Measurements from ENCODE around the gene UBXN4.

DNA sequence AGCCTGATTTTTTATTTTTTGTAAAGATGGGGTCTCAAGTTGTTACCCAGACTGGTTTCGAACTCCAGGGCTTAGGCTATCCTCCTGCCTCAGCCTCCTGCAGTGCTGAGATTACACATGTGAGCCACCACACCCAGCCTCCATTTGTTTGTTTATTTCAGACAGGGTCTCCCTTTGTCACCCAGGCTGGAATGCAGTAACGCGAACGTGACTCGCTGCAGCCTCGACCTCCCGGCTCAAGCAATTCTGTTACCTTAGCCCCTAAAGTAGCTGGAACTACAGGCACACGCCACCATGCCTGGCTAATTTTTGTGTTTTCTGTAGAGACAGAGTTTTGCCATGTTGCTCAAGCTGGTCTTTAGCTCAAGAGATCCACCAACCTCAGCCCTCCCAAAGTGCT, 27.2 kb downstream of the UBXN4 start:
- TF ChIP-seq POLR2AphosphoS5 (IDR thresholded peaks at IDR 0.05; ENCODE audit: low read depth, low read length), result no peak
- TF ChIP-seq, protein P1, sequence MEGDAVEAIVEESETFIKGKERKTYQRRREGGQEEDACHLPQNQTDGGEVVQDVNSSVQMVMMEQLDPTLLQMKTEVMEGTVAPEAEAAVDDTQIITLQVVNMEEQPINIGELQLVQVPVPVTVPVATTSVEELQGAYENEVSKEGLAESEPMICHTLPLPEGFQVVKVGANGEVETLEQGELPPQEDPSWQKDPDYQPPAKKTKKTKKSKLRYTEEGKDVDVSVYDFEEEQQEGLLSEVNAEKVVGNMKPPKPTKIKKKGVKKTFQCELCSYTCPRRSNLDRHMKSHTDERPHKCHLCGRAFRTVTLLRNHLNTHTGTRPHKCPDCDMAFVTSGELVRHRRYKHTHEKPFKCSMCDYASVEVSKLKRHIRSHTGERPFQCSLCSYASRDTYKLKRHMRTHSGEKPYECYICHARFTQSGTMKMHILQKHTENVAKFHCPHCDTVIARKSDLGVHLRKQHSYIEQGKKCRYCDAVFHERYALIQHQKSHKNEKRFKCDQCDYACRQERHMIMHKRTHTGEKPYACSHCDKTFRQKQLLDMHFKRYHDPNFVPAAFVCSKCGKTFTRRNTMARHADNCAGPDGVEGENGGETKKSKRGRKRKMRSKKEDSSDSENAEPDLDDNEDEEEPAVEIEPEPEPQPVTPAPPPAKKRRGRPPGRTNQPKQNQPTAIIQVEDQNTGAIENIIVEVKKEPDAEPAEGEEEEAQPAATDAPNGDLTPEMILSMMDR (IDR thresholded peaks at IDR 0.05), result no peak
- TF ChIP-seq, protein P2, sequence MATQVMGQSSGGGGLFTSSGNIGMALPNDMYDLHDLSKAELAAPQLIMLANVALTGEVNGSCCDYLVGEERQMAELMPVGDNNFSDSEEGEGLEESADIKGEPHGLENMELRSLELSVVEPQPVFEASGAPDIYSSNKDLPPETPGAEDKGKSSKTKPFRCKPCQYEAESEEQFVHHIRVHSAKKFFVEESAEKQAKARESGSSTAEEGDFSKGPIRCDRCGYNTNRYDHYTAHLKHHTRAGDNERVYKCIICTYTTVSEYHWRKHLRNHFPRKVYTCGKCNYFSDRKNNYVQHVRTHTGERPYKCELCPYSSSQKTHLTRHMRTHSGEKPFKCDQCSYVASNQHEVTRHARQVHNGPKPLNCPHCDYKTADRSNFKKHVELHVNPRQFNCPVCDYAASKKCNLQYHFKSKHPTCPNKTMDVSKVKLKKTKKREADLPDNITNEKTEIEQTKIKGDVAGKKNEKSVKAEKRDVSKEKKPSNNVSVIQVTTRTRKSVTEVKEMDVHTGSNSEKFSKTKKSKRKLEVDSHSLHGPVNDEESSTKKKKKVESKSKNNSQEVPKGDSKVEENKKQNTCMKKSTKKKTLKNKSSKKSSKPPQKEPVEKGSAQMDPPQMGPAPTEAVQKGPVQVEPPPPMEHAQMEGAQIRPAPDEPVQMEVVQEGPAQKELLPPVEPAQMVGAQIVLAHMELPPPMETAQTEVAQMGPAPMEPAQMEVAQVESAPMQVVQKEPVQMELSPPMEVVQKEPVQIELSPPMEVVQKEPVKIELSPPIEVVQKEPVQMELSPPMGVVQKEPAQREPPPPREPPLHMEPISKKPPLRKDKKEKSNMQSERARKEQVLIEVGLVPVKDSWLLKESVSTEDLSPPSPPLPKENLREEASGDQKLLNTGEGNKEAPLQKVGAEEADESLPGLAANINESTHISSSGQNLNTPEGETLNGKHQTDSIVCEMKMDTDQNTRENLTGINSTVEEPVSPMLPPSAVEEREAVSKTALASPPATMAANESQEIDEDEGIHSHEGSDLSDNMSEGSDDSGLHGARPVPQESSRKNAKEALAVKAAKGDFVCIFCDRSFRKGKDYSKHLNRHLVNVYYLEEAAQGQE (IDR thresholded peaks at IDR 0.05; ENCODE audit: insufficient read depth in 1 of 2, low read depth in 2 of 2, low read length in 1 of 2), result no peak
- TF ChIP-seq SIN3A (IDR thresholded peaks at IDR 0.05; ENCODE audit: borderline replicate concordance, insufficient read depth, low read depth, low read length), result no peak
- no peak for TF ChIP-seq TCF7L2 (IDR thresholded peaks at IDR 0.05; ENCODE audit: low read depth, low read length)

Data from Panc1 (cell line).